Measurements from ENCODE around the gene IFT88.

DNA sequence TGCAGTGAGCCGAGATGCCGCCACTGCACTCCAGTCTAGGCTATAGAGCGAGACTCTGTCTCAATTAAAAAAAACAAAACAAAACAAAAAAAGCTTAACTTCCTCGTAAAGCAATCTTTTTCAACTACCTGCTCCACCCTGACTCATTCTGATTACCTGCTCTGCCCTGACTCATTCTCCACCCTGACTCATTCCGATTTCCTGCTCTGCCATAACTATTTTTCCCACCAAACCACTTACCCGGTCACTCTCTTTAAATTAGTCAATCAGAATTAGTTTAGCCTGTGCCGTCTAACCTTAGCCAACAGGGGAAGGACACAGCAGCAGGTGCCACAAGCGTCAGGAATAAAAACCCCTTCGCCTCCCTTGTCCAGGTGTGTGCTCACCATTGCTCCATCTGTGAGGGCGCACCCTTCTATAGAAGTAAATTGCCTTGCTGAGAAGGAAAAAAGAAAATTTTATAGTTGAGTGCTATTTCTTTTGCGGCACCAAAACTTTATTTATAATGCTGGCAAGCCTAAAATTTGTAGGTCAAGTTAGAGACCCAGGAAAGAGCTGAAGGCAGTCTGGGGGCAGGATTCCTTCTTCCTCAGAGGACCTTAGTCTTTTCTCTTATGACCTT lies 1.7 kb upstream of the IFT88 start:
- TF ChIP-seq, protein P1, sequence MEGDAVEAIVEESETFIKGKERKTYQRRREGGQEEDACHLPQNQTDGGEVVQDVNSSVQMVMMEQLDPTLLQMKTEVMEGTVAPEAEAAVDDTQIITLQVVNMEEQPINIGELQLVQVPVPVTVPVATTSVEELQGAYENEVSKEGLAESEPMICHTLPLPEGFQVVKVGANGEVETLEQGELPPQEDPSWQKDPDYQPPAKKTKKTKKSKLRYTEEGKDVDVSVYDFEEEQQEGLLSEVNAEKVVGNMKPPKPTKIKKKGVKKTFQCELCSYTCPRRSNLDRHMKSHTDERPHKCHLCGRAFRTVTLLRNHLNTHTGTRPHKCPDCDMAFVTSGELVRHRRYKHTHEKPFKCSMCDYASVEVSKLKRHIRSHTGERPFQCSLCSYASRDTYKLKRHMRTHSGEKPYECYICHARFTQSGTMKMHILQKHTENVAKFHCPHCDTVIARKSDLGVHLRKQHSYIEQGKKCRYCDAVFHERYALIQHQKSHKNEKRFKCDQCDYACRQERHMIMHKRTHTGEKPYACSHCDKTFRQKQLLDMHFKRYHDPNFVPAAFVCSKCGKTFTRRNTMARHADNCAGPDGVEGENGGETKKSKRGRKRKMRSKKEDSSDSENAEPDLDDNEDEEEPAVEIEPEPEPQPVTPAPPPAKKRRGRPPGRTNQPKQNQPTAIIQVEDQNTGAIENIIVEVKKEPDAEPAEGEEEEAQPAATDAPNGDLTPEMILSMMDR (IDR thresholded peaks at IDR 0.05): no peak
- no peak for TF ChIP-seq POLR2A (IDR thresholded peaks at IDR 0.05)
- no peak for TF ChIP-seq EP300 (IDR thresholded peaks at IDR 0.05)
